ENCODE data around the gene ZNF3.

DNA sequence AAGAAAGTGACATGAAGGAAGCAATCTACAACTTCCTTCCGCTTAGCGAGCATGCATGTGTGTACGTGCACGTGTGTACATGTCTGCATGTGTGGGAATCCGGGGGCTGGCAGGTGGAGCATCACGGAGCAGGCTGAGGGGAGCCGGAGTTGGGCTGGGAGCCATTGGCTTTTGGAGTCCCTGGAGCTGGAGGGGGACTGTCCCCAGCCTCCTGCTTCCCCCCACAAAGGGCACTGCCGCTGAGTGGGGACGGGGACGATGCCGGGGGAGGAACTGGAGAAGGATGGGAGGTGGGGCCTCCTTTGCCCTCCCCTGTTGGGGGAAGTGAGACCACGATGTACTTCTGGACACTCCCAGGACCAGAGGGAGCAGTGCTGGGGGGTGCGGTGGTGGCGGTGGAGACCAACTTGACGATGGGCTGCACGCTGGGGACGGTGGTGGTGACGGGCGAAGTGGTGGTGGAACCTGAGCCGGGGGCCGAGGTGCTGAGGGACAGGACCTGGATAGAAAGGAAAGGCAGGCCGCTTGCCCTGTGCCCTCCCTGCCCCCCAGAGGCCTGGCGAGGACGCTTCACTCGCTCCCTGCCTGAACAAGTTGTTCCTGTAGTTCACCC is 25.7 kb upstream of the ZNF3 start:
- TF ChIP-seq, protein P1, sequence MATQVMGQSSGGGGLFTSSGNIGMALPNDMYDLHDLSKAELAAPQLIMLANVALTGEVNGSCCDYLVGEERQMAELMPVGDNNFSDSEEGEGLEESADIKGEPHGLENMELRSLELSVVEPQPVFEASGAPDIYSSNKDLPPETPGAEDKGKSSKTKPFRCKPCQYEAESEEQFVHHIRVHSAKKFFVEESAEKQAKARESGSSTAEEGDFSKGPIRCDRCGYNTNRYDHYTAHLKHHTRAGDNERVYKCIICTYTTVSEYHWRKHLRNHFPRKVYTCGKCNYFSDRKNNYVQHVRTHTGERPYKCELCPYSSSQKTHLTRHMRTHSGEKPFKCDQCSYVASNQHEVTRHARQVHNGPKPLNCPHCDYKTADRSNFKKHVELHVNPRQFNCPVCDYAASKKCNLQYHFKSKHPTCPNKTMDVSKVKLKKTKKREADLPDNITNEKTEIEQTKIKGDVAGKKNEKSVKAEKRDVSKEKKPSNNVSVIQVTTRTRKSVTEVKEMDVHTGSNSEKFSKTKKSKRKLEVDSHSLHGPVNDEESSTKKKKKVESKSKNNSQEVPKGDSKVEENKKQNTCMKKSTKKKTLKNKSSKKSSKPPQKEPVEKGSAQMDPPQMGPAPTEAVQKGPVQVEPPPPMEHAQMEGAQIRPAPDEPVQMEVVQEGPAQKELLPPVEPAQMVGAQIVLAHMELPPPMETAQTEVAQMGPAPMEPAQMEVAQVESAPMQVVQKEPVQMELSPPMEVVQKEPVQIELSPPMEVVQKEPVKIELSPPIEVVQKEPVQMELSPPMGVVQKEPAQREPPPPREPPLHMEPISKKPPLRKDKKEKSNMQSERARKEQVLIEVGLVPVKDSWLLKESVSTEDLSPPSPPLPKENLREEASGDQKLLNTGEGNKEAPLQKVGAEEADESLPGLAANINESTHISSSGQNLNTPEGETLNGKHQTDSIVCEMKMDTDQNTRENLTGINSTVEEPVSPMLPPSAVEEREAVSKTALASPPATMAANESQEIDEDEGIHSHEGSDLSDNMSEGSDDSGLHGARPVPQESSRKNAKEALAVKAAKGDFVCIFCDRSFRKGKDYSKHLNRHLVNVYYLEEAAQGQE (IDR thresholded peaks at IDR 0.05; ENCODE audit: insufficient read depth in 1 of 2, low read depth in 2 of 2, low read length in 2 of 2), result no peak
- TF ChIP-seq SIN3A (IDR thresholded peaks at IDR 0.05; ENCODE audit: borderline replicate concordance, insufficient read depth, low read length) (no peak), TAF1 (IDR thresholded peaks at IDR 0.05; ENCODE audit: borderline replicate concordance, insufficient read depth, low read length) (no peak)
